Upper lobe of right lung (tissue), 1 donor: ENCODE measurements around the gene CYP24A1. TPM values are rescaled to one million over a fixed set of nuclear protein-coding genes. Genes with fewer than 3 reads are reported as not detected.

Experiments used
- ATAC-seq: fragments of 200-7000 bp; cut with Tn5 transposase; one replicate; pipeline ENCODE4 v1.9.1; 2020; ENCODE audit warnings: mild to moderate bottlenecking, moderate library complexity
- DNase-seq: peaks from one replicate; pipeline ENCODE4 v3.0.0-alpha.2; 2020
- H3K27ac ChIP-seq: fragments of 200-600 bp; one replicate; pipeline ENCODE4 v1.8.0; 2022
- H3K27me3 ChIP-seq: fragments of 200-600 bp; one replicate; pipeline ENCODE4 v1.8.0; 2022; ENCODE audit warnings: mild to moderate bottlenecking
- H3K36me3 ChIP-seq: fragments of 200-600 bp; one replicate; pipeline ENCODE4 v1.8.0; 2022
- H3K4me1 ChIP-seq: fragments of 200-600 bp; one replicate; pipeline ENCODE4 v1.8.0; 2022
- H3K4me3 ChIP-seq: fragments of 200-600 bp; one replicate; pipeline ENCODE4 v1.8.0; 2022; ENCODE audit warnings: mild to moderate bottlenecking
- H3K9me3 ChIP-seq: fragments of 200-600 bp; one replicate; pipeline ENCODE4 v1.8.0; 2022
- CTCF ChIP-seq: fragments of 200-600 bp; IDR thresholded peaks from one replicate; pipeline ENCODE4 v1.8.0; 2022; ENCODE audit warnings: antibody characterized with exemption
- intact Hi-C: fragments of 100-400 bp; cut with DNase I; formaldehyde crosslinking; loops from one replicate; pipeline ENCODE4 v1.11.0; 2022
- total RNA-seq: library from RNA; stranded (reverse); fragmentation: NEBNext Ultra II Directional; extraction: Animal tissue kit (Norgen Biotek cat#: 25700); gene quantifications from one replicate; pipeline ENCODE4 v1.2.1, GENCODE V29; 2021
- donor health status: DM: no; HTN: yes; CAD: no; lungs with severe emphysema.

CYP24A1 gene
- total RNA-seq, 1 donor from 2014 or later: 0.17 TPM

- Histone ChIP-seq H3K4me1 (peaks cover 20% of the 10 kb centered on the region), H3K36me3 (no peaks in the 10 kb centered on the region), H3K27me3 (peaks cover 88% of the 10 kb centered on the region), H3K4me3 (no peak overlapping the region), H3K27ac (no peak overlapping the region), H3K9me3 (no peaks in the 10 kb centered on the region)
- intact Hi-C loops: no loop called here
- ATAC-seq (no peak), DNase-seq (no peak)
- TF ChIP-seq CTCF: no peak
These were observed 1.3 kb downstream of the CYP24A1 start for GRCh38 chr20:54172532-54172855.

- Histone ChIP-seq H3K4me3 (no peak overlapping the region), H3K27me3 (peaks cover 85% of the 10 kb centered on the region)
These were observed 2.8 kb downstream of the CYP24A1 start for GRCh38 chr20:54170963-54171362.

GRCh38 chr20:54170026-54170471 is 3.7 kb downstream of the CYP24A1 start:
- no peak overlapping the region for H3K4me3 ChIP-seq
- no peak for DNase-seq
- intact Hi-C loops: no loop called here
- peaks cover 20% of the 10 kb centered on the region for H3K4me1 ChIP-seq
- no peaks in the 10 kb centered on the region for H3K9me3 ChIP-seq
- TF ChIP-seq CTCF: no peak
- H3K27me3 ChIP-seq: peaks cover 85% of the 10 kb centered on the region
- no peak overlapping the region for H3K27ac ChIP-seq
- no peaks in the 10 kb centered on the region for H3K36me3 ChIP-seq
- no peak for ATAC-seq

More at GRCh38 chr20:54170963-54171362, 2.8 kb downstream of the CYP24A1 start:
- Histone ChIP-seq H3K27ac (no peak overlapping the region), H3K36me3 (no peaks in the 10 kb centered on the region), H3K4me1 (peaks cover 20% of the 10 kb centered on the region), H3K9me3 (no peaks in the 10 kb centered on the region)
- ATAC-seq: no peak
- DNase-seq: no peak
- TF ChIP-seq CTCF: no peak
- intact Hi-C loops: no loop called here

- DNase-seq: no peak
- H3K27me3 ChIP-seq: peaks cover 79% of the 10 kb centered on the region
- intact Hi-C loops: no loop called here
These were observed 4.6 kb downstream of the CYP24A1 start for GRCh38 chr20:54168961-54169862.

More at GRCh38 chr20:54168961-54169862, 4.6 kb downstream of the CYP24A1 start:
- Histone ChIP-seq H3K9me3 (no peaks in the 10 kb centered on the region), H3K4me3 (no peak overlapping the region), H3K4me1 (peaks cover 14% of the 10 kb centered on the region), H3K27ac (no peak overlapping the region), H3K36me3 (no peaks in the 10 kb centered on the region)
- no peak for TF ChIP-seq CTCF
- no peak for ATAC-seq
